NB4 (cell line): ENCODE measurements around the gene PAX2.

Experiments
- CTCF ChIP-seq: IDR thresholded peaks from one replicate; pipeline ENCODE4 v1.5.1; 2012; ENCODE audit warnings: low read depth, low read length
- MYC ChIP-seq: IDR thresholded peaks from 2 replicates; pipeline ENCODE4 v1.6.1; 2011; ENCODE audit warnings: low read depth, low read length
- POLR2A ChIP-seq: IDR thresholded peaks from 2 replicates; pipeline ENCODE4 v1.6.1; 2011; ENCODE audit warnings: mild to moderate bottlenecking; ENCODE audit not compliant: insufficient read length; ENCODE audit errors: extremely low read depth

- TF ChIP-seq POLR2A = no peak
- TF ChIP-seq CTCF = no peak
- TF ChIP-seq MYC = no peak
These were observed 20.8 kb upstream of the PAX2 start for GRCh38 chr10:100724531-100725027.
